PC-3 (cell line): ENCODE measurements around the gene PSMD14. TPM values are rescaled to one million over a fixed set of nuclear protein-coding genes. Genes with fewer than 3 reads are reported as not detected.

Experiments used
- ATAC-seq: fragments of 200-7000 bp; cut with Tn5 transposase; 2 replicates; pipeline ENCODE4 v1.9.1; 2020; ENCODE audit warnings: mild to moderate bottlenecking, moderate library complexity
- Bru-seq: library from RNA; stranded (reverse); fragments of 400-500 nt; gene quantifications from one replicate; lab custom pipeline; 2021; lab: Mats Ljungman, UMichigan
- BruChase-seq, 2 experiments: library from RNA; stranded (reverse); fragments of 400-500 nt; gene quantifications; one replicate each; lab custom pipeline; 2021; lab: Mats Ljungman, UMichigan
- BruUV-seq: library from RNA; stranded (reverse); fragments of 400-500 nt; replicated peaks from 2 replicates; lab custom pipeline; 2021; lab: Mats Ljungman, UMichigan
- CTCF ChIA-PET: fragments of 300-600 bp; sonication (Branson Sonifier 250); formaldehyde crosslinking; loops from one replicate; lab custom pipeline; 2022; ENCODE audit warnings: antibody characterized with exemption; lab: Charles Lee
- POLR2A ChIA-PET: fragments of 300-600 bp; sonication (Branson Sonifier 250); formaldehyde crosslinking; loops from one replicate; lab custom pipeline; 2022; ENCODE audit warnings: antibody characterized with exemption; ENCODE audit not compliant: unreplicated experiment; lab: Charles Lee
- DNase-seq: peaks from one replicate; pipeline ENCODE4 v3.0.0-alpha.2; 2015
- H2AFZ ChIP-seq: fragments of 300-600 bp; sonication (generic); 2 replicates; pipeline ENCODE4 v1.6.0; 2016; ENCODE audit warnings: antibody characterized with exemption, low read length
- H3F3A ChIP-seq: fragments of 300-600 bp; sonication (generic); one replicate; pipeline ENCODE4 v1.6.0; 2017; ENCODE audit warnings: antibody characterized with exemption, low read length, control low read depth, mild to moderate bottlenecking; ENCODE audit not compliant: unreplicated experiment
- H3K27ac ChIP-seq: fragments of 300-600 bp; sonication (generic); 2 replicates; pipeline ENCODE4 v1.5.1; 2016; ENCODE audit warnings: mild to moderate bottlenecking, low read length
- H3K27me3 ChIP-seq: fragments of 300-600 bp; sonication (generic); 2 replicates; pipeline ENCODE4 v1.6.1; 2016; ENCODE audit warnings: low read length, mixed read lengths
- H3K36me3 ChIP-seq: fragments of 300-600 bp; sonication (generic); 2 replicates; pipeline ENCODE4 v1.6.1; 2016; ENCODE audit warnings: low read depth, mixed run types, low read length, mixed read lengths
- H3K4me1 ChIP-seq: fragments of 300-600 bp; sonication (generic); 2 replicates; pipeline ENCODE4 v1.5.1; 2016; ENCODE audit warnings: low read length; ENCODE audit not compliant: insufficient read depth
- H3K4me2 ChIP-seq: fragments of 300-600 bp; sonication (generic); 2 replicates; pipeline ENCODE4 v1.6.0; 2016; ENCODE audit warnings: low read length
- H3K4me3 ChIP-seq: fragments of 300-600 bp; sonication (generic); 2 replicates; pipeline ENCODE4 v1.5.1; 2016; ENCODE audit warnings: mild to moderate bottlenecking, low read length, mixed read lengths
- H3K79me2 ChIP-seq: fragments of 300-600 bp; sonication (generic); 2 replicates; pipeline ENCODE4 v1.6.1; 2017; ENCODE audit warnings: low read length, mixed read lengths
- H3K9ac ChIP-seq: fragments of 300-600 bp; sonication (generic); 2 replicates; pipeline ENCODE4 v1.6.0; 2016; ENCODE audit warnings: mild to moderate bottlenecking, low read length
- H3K9me2 ChIP-seq: fragments of 300-600 bp; sonication (generic); replicated peaks from 2 replicates; pipeline ENCODE4 v1.6.1; 2016; ENCODE audit warnings: mixed run types, low read length, mixed read lengths
- H3K9me3 ChIP-seq: fragments of 300-600 bp; sonication (generic); 2 replicates; pipeline ENCODE4 v1.6.1; 2016; ENCODE audit warnings: low read length, mixed read lengths
- H4K20me1 ChIP-seq: fragments of 300-600 bp; sonication (generic); 2 replicates; pipeline ENCODE4 v1.6.1; 2016; ENCODE audit warnings: low read length, mixed read lengths
- EZH2 ChIP-seq: fragments of 300-600 bp; sonication (generic); IDR thresholded peaks from one replicate; pipeline ENCODE4 v1.6.1; 2017; ENCODE audit warnings: antibody characterized with exemption, mild to moderate bottlenecking, low read length; ENCODE audit not compliant: unreplicated experiment
- EZH2phosphoT487 ChIP-seq: fragments of 300-600 bp; sonication (generic); IDR thresholded peaks from 2 replicates; pipeline ENCODE4 v1.6.1; 2018; ENCODE audit warnings: mild to moderate bottlenecking, antibody characterized with exemption, low read length, borderline replicate concordance
- intact Hi-C: fragments of 100-400 bp; cut with micrococcal nuclease; formaldehyde crosslinking; loops from 2 replicates; pipeline ENCODE4 v1.9.0; 2023
- long read RNA-seq: library from polyadenylated mRNA; unstranded; transcript quantifications from one replicate; pipeline ENCODE4 v2.0.0, GENCODE V29; 2021; ENCODE audit not compliant: unreplicated experiment
- total RNA-seq: library from RNA; depleted of rRNA; stranded (reverse); fragments of >200 nt; gene quantifications from 2 replicates; pipeline ENCODE4 v1.2.3, GENCODE V29; 2014; rRNA removed
- TF ChIP-seq, protein P1 (sequence below): fragments of 300-600 bp; sonication (generic); conservative IDR thresholded peaks from 2 replicates; pipeline ENCODE4 v1.5.1; 2017; ENCODE audit warnings: antibody characterized with exemption, low read depth, mild to moderate bottlenecking, low read length

Gene PSMD14
- total RNA-seq (136 and 151 TPM in 2 replicates), Bru-seq, nascent RNA (percentile 90 among the genes with signal in this experiment), BruChase-seq, experiment 1, labeled RNA remaining after a 6-hour chase (percentile 77 among the genes with signal in this experiment), BruChase-seq, experiment 2, labeled RNA remaining after a 2-hour chase (percentile 73 among the genes with signal in this experiment)
- long read RNA-seq, transcript PSMD14-201 (12 exons, 1,954 nt) = major isoform, 146 of 171 reads
- long read RNA-seq, partial matches to known transcripts = 3 of 171 reads
- long read RNA-seq, other reads (novel, unspliced or antisense) = 21 of 171 reads

- Histone ChIP-seq H3K9me3 (no peaks in the 10 kb centered on the region), H4K20me1 (peaks cover 41% of the 10 kb centered on the region), H3K4me3 (peak within 1 kb of the TSS; percentile 84), H3K4me1 (peaks cover 14% of the 10 kb centered on the region), H3K27ac (peak within 1 kb of the TSS; percentile 83), H3K9me2 (no peaks in the 10 kb centered on the region), H3K27me3 (no peaks in the 10 kb centered on the region), H2AFZ (peak within 1 kb of the TSS; percentile 93), H3K4me2 (peak within 1 kb of the TSS; percentile 91), H3K79me2 (peaks cover 63% of the 10 kb centered on the region), H3K36me3 (0 out of 2 replicates have a peak, but pooled peaks cover 4% of the 10 kb centered on the region), H3K9ac (peak within 1 kb of the TSS; percentile 91), H3F3A (no peaks in the 10 kb centered on the region)
- no peak for TF ChIP-seq EZH2
- TF ChIP-seq, protein P1, sequence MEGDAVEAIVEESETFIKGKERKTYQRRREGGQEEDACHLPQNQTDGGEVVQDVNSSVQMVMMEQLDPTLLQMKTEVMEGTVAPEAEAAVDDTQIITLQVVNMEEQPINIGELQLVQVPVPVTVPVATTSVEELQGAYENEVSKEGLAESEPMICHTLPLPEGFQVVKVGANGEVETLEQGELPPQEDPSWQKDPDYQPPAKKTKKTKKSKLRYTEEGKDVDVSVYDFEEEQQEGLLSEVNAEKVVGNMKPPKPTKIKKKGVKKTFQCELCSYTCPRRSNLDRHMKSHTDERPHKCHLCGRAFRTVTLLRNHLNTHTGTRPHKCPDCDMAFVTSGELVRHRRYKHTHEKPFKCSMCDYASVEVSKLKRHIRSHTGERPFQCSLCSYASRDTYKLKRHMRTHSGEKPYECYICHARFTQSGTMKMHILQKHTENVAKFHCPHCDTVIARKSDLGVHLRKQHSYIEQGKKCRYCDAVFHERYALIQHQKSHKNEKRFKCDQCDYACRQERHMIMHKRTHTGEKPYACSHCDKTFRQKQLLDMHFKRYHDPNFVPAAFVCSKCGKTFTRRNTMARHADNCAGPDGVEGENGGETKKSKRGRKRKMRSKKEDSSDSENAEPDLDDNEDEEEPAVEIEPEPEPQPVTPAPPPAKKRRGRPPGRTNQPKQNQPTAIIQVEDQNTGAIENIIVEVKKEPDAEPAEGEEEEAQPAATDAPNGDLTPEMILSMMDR = no peak
- no peak for TF ChIP-seq EZH2phosphoT487
- intact Hi-C loops = loop anchor here (2.0 kb wide), 1 partner anchor 106 kb away; no protein-coding TSS in a partner anchor
- CTCF ChIA-PET = no interaction called here
- POLR2A ChIA-PET = interaction anchor here (0.6 to 0.7 kb wide), 7 partner anchors 11 to 368 kb away, joined by 3 to 4 read pairs (median 3); no protein-coding TSS in a partner anchor
- peak; percentile 95 for ATAC-seq
- DNase-seq = peak; percentile 96
- TSS peak; percentile 57 for BruUV-seq
Observed at GRCh38 chr2:161308178-161308955, at the start of gene PSMD14. PSMD14 (plus strand) TSS chr2:161308425; CDS start chr2:161318826, 10,401 bp downstream.

DNA sequence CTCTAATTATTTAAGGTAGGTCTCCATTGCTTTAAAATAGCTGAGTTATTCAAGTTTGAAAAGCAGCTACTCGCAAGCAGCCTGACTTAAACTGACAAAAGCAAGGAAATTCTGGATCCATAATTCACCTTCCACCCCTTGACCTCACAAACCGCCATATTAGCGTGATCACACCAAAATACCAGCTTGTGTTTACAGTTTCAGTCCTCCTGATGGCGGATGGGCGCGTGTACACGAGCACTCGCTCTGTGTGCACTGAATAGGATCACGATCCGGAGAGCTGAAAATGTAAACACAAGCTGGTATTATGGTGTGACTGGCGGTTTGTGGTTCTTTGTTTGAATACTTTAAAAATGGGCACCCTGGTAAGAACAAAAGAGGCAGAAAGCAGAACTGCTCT lies 42.4 kb upstream of the PSMD14 start:
- no TSS peak for BruUV-seq
- Histone ChIP-seq H3K4me1 (no peaks in the 10 kb centered on the region), H4K20me1 (no peaks in the 10 kb centered on the region), H3K4me3 (no peak overlapping the region), H3K36me3 (no peaks in the 10 kb centered on the region), H3K79me2 (no peaks in the 10 kb centered on the region), H3K27ac (no peak overlapping the region), H3K4me2 (no peak overlapping the region), H2AFZ (no peak overlapping the region), H3K27me3 (no peaks in the 10 kb centered on the region), H3K9me2 (no peaks in the 10 kb centered on the region), H3K9ac (no peak overlapping the region), H3F3A (no peaks in the 10 kb centered on the region), H3K9me3 (no peaks in the 10 kb centered on the region)
- DNase-seq = no peak
- CTCF ChIA-PET = interaction anchor here (0.7 kb wide), 1 partner anchor 290 kb away, joined by 4 read pairs; no protein-coding TSS in a partner anchor
- POLR2A ChIA-PET = no interaction called here
- ATAC-seq = no peak
- TF ChIP-seq EZH2phosphoT487 (no peak), EZH2 (no peak)
- TF ChIP-seq, protein P1 = no peak
- intact Hi-C loops = no loop called here
